CD8-positive, alpha-beta memory T cell (primary cell): ENCODE results near the gene PCAT6. TPM values are rescaled to one million over a fixed set of nuclear protein-coding genes. Genes with fewer than 3 reads are reported as not detected.

ENCODE experiments used
- CTCF ChIA-PET: fragments of 350-600 bp; sonication (Branson Sonifier 250); formaldehyde crosslinking; loops from one replicate; lab custom pipeline; 2021; ENCODE audit warnings: antibody characterized with exemption; lab: Charles Lee
- POLR2A ChIA-PET: fragments of 350-600 bp; sonication (Branson Sonifier 250); formaldehyde crosslinking; loops from one replicate; lab custom pipeline; 2021; ENCODE audit warnings: antibody characterized with exemption; lab: Charles Lee
- DNase-seq, 5 donors: peaks; one replicate each; pipeline versions ENCODE4 v3.0.0 to v3.0.0-alpha.2; 2020 to 2022; ENCODE audit warnings: mixed read lengths in 1 of 5
- H3K27ac ChIP-seq: one replicate; pipeline ENCODE4 v1.7.0; 2013; ENCODE audit warnings: low read depth, mild to moderate bottlenecking, low read length, moderate library complexity
- H3K27me3 ChIP-seq: 2 replicates; pipeline ENCODE4 v1.7.0; 2013; ENCODE audit warnings: low read length, mild to moderate bottlenecking; ENCODE audit not compliant: insufficient read depth, poor library complexity, severe bottlenecking
- H3K36me3 ChIP-seq: 2 replicates; pipeline ENCODE4 v1.7.0; 2013; ENCODE audit warnings: mild to moderate bottlenecking, low read length, moderate library complexity; ENCODE audit not compliant: insufficient read depth
- H3K4me1 ChIP-seq: 2 replicates; pipeline ENCODE4 v1.7.0; 2013; ENCODE audit warnings: mild to moderate bottlenecking, low read length, moderate library complexity; ENCODE audit not compliant: insufficient read depth
- H3K4me3 ChIP-seq: 2 replicates; pipeline ENCODE4 v1.7.0; 2013; ENCODE audit warnings: mild to moderate bottlenecking, low read length
- H3K9me3 ChIP-seq: 2 replicates; pipeline ENCODE4 v1.7.0; 2013; ENCODE audit warnings: mild to moderate bottlenecking, low read length
- H3K27ac Mint-ChIP-seq, 8 donors: one replicate each; pipeline ENCODE4 v1.8.0; 2020 to 2021; ENCODE audit warnings: mixed read lengths in 8 of 8, mild to moderate bottlenecking in 6 of 8, inconsistent platforms in 3 of 8, moderate library complexity in 3 of 8
- H3K27me3 Mint-ChIP-seq, 2 donors: one replicate each; pipeline ENCODE4 v1.8.0; 2020 to 2021; ENCODE audit warnings: mixed read lengths in 2 of 2, mild to moderate bottlenecking in 1 of 2, moderate library complexity in 1 of 2
- H3K36me3 Mint-ChIP-seq, 3 donors: one replicate each; pipeline ENCODE4 v1.8.0; 2020 to 2021; ENCODE audit warnings: mixed read lengths in 3 of 3, inconsistent platforms in 1 of 3, mild to moderate bottlenecking in 1 of 3
- H3K4me1 Mint-ChIP-seq, 3 donors: one replicate each; pipeline ENCODE4 v1.8.0; 2020 to 2021; ENCODE audit warnings: mixed read lengths in 3 of 3, inconsistent platforms in 1 of 3, mild to moderate bottlenecking in 1 of 3
- H3K4me3 Mint-ChIP-seq, 7 donors: one replicate each; pipeline ENCODE4 v1.8.0; 2020 to 2021; ENCODE audit warnings: mixed read lengths in 7 of 7, mild to moderate bottlenecking in 6 of 7, moderate library complexity in 4 of 7, inconsistent platforms in 2 of 7
- H3K9me3 Mint-ChIP-seq, 5 donors: one replicate each; pipeline ENCODE4 v1.8.0; 2020 to 2022; ENCODE audit warnings: mixed read lengths in 5 of 5, mild to moderate bottlenecking in 3 of 5, moderate library complexity in 2 of 5, inconsistent platforms in 1 of 5
- polyA plus RNA-seq: library from polyadenylated mRNA; unstranded; fragments of 300-500 nt; fragmentation: Illumina TruSeq; gene quantifications from one replicate; pipeline ENCODE4 v1.2.3, GENCODE V29; 2021
- total RNA-seq, 2 experiments: library from RNA; stranded (reverse); gene quantifications; one replicate each; pipeline ENCODE4 v1.2.3, GENCODE V29; 2021

The PCAT6 gene
- total and polyA plus RNA-seq, 3 experiments from 2014 or later = 0.51 to 0.56 TPM; not detected in 1

GRCh38 chr1:202809597-202810159 lies 1.1 kb upstream of the PCAT6 start:
- no peaks in the 10 kb centered on the region for H3K27me3 Mint-ChIP-seq
- H3K4me3 ChIP-seq = peak overlapping the region; percentile 73
- ChIA-PET POLR2A (interaction anchor here (1.4 kb wide), 1 partner anchor 79 kb away, joined by 5 read pairs; the partner anchor contains the start of gene RABIF), CTCF (interaction anchor here (1.0 kb wide), 1 partner anchor 44 kb away, joined by 3 read pairs; no protein-coding TSS in a partner anchor)
- H3K9me3 Mint-ChIP-seq = no peaks in the 10 kb centered on the region
- no peaks in the 10 kb centered on the region for H3K36me3 ChIP-seq
- peaks cover 0 to 12% (median 0%) of the 10 kb centered on the region in 3 donors for H3K36me3 Mint-ChIP-seq
- H3K27me3 ChIP-seq = no peaks in the 10 kb centered on the region
- no peak for DNase-seq
- H3K9me3 ChIP-seq = no peaks in the 10 kb centered on the region
- peak overlapping the region in 5 of 8 donors; percentile 18 to 68 (median 49) for H3K27ac Mint-ChIP-seq
- peaks cover 36% of the 10 kb centered on the region for H3K4me1 ChIP-seq
- peak overlapping the region; percentile 47 for H3K27ac ChIP-seq
- H3K4me3 Mint-ChIP-seq = peak overlapping the region; percentile 86 to 97 (median 89)
- peaks cover 35 to 50% (median 49%) of the 10 kb centered on the region in 3 donors for H3K4me1 Mint-ChIP-seq

DNA sequence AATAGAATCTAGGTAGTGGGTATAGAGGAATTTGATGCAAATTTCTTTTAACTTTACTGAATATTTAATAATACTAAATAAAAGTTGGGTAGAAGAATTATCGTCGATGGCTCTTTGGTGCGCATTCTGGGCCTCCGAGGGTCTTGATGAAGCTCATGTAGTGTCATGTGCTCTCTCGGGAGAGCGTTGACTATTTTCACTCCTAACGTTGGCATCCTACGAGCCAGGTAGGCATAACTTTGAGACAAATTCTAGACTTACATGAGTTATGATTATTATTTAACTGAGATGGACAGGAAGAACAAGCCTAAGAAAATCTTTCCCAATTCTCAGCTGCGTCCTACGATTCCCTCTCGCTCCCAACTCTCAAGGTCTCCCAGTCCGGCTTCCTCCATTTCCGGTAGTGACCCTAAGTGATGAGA lies 550 bp upstream of the PCAT6 start:
- H3K27me3 ChIP-seq = no peaks in the 10 kb centered on the region
- H3K27ac ChIP-seq = peak overlapping the region; percentile 69
- H3K36me3 ChIP-seq = no peaks in the 10 kb centered on the region
- peaks cover 36% of the 10 kb centered on the region for H3K4me1 ChIP-seq
- POLR2A ChIA-PET = interaction anchor here (1.4 kb wide), 1 partner anchor 78 kb away, joined by 5 read pairs; the partner anchor contains the start of gene RABIF
- CTCF ChIA-PET = interaction anchor here (1.0 kb wide), 1 partner anchor 43 kb away, joined by 3 read pairs; no protein-coding TSS in a partner anchor
- Mint-ChIP-seq H3K27ac (peak overlapping the region; percentile 18 to 94 (median 87)), H3K36me3 (peaks cover 0 to 12% (median 0%) of the 10 kb centered on the region in 3 donors), H3K4me3 (peak overlapping the region; percentile 74 to 97 (median 86)), H3K4me1 (peaks cover 35 to 46% (median 44%) of the 10 kb centered on the region in 3 donors), H3K9me3 (no peaks in the 10 kb centered on the region), H3K27me3 (no peaks in the 10 kb centered on the region)
- no peaks in the 10 kb centered on the region for H3K9me3 ChIP-seq
- peak overlapping the region; percentile 95 for H3K4me3 ChIP-seq
- DNase-seq = no peak

GRCh38 chr1:202811296-202812175 lies 782 bp downstream of the PCAT6 start:
- Mint-ChIP-seq H3K36me3 (peaks cover 0 to 8% (median 0%) of the 10 kb centered on the region in 3 donors), H3K9me3 (no peaks in the 10 kb centered on the region), H3K4me3 (peak overlapping the region; percentile 74 to 97 (median 86)), H3K27ac (peak overlapping the region in 7 of 8 donors; percentile 18 to 95 (median 83)), H3K27me3 (peaks cover 0 to 3% of the 10 kb centered on the region in 2 donors), H3K4me1 (peaks cover 24 to 32% (median 31%) of the 10 kb centered on the region in 3 donors)
- Histone ChIP-seq H3K27ac (peak overlapping the region; percentile 69), H3K4me3 (peak overlapping the region; percentile 95), H3K27me3 (no peaks in the 10 kb centered on the region), H3K9me3 (no peaks in the 10 kb centered on the region), H3K4me1 (peaks cover 23% of the 10 kb centered on the region), H3K36me3 (no peaks in the 10 kb centered on the region)
- ChIA-PET POLR2A (interaction anchor here (1.4 kb wide), 1 partner anchor 77 kb away, joined by 5 read pairs; the partner anchor contains the start of gene RABIF), CTCF (no interaction called here)
- DNase-seq = peak; percentile 6 to 58 (median 25)

DNA sequence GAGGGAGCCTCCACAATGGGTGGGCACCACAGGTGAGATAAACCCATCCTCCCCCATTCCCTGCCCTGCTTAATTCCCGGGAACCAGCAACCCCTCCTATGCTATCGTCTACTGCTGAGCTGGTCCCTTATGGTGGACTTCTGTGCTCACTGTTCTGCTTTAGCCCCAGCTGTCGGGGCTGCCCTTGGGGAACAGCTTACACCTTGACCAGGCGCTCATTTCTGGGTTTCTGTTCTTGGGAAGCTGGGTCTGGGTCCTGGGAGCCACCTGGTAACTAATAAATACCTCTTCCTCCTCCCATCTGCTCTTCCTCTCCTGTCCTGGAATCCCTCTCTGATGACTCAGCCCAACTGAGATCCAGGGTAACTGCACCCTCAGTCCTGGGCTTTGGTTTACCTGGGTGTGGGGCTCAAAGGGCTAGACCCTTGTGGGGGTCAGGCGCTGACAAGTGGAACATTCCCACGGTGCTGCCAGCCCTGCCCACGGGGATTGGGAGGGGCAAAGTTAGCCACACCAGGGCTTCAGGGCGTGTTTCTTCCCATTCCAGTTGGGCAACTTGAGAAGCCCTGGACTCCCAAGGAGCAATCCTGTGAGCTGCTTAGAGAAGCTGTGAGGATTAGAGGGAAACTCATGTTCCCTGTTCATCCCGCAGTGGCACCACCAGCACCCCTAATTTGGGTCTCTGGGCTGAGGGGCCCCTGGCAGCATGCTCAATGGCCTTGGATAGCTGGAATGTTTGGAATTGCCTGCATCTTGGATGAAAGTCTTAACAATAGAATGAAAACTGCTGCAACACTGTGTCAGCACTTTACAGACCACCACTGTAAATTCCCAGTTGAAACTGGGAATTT lies 1.6 kb downstream of the PCAT6 start:
- Mint-ChIP-seq H3K27me3 (peaks cover 0 to 3% of the 10 kb centered on the region in 2 donors), H3K27ac (peak overlapping the region in 5 of 8 donors; percentile 27 to 55 (median 44)), H3K4me3 (peak overlapping the region; percentile 55 to 97 (median 86)), H3K36me3 (peaks cover 0 to 8% (median 0%) of the 10 kb centered on the region in 3 donors), H3K4me1 (peaks cover 23 to 30% (median 29%) of the 10 kb centered on the region in 3 donors), H3K9me3 (no peaks in the 10 kb centered on the region)
- no peaks in the 10 kb centered on the region for H3K27me3 ChIP-seq
- CTCF ChIA-PET = no interaction called here
- H3K36me3 ChIP-seq = no peaks in the 10 kb centered on the region
- H3K9me3 ChIP-seq = no peaks in the 10 kb centered on the region
- DNase-seq = no peak
- H3K4me1 ChIP-seq = peaks cover 20% of the 10 kb centered on the region
- no peak overlapping the region for H3K27ac ChIP-seq
- POLR2A ChIA-PET = no interaction called here
- peak overlapping the region; percentile 95 for H3K4me3 ChIP-seq

DNA sequence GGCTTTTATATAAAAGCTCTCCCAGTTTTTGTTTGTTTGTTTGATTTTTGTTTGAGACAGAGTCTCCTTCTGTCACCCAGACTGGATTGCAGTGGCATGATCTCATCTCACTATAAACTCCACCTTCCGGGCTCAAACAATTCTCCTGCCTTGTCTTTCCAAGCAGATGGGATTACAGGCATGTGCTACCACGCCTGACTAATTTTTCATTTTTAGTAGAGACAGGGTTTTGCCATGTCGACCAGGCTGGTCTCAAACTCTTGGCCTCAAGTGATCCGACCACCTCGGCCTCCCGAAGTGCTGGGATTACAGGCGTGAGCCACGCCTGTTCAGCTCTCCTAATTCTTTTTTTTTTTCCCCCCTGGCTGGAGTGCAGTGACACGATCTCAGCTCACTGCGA lies 4.4 kb downstream of the PCAT6 start:
- Histone ChIP-seq H3K27ac (no peak overlapping the region), H3K36me3 (no peaks in the 10 kb centered on the region), H3K4me3 (no peak overlapping the region), H3K27me3 (no peaks in the 10 kb centered on the region), H3K4me1 (peaks cover 9% of the 10 kb centered on the region), H3K9me3 (no peaks in the 10 kb centered on the region)
- DNase-seq = no peak
- CTCF ChIA-PET = no interaction called here
- POLR2A ChIA-PET = no interaction called here
- H3K4me3 Mint-ChIP-seq = peak overlapping the region in 1 of 7 donors; percentile 53
- H3K4me1 Mint-ChIP-seq = peaks cover 9 to 12% (median 11%) of the 10 kb centered on the region in 3 donors
- H3K9me3 Mint-ChIP-seq = no peaks in the 10 kb centered on the region
- H3K27ac Mint-ChIP-seq = no peak overlapping the region
- peaks cover 7% of the 10 kb centered on the region in 2 donors for H3K27me3 Mint-ChIP-seq
- peaks cover 0 to 5% (median 0%) of the 10 kb centered on the region in 3 donors for H3K36me3 Mint-ChIP-seq

- peaks cover 10% of the 10 kb centered on the region in 2 donors for H3K27me3 Mint-ChIP-seq
- H3K4me3 Mint-ChIP-seq = no peak overlapping the region
- DNase-seq = no peak
- no peaks in the 10 kb centered on the region for H3K4me1 Mint-ChIP-seq
- H3K27me3 ChIP-seq = no peaks in the 10 kb centered on the region
- no peak overlapping the region for H3K4me3 ChIP-seq
- no peaks in the 10 kb centered on the region for H3K36me3 ChIP-seq
- no peaks in the 10 kb centered on the region for H3K36me3 Mint-ChIP-seq
- CTCF ChIA-PET = no interaction called here
- no peak overlapping the region for H3K27ac ChIP-seq
- H3K27ac Mint-ChIP-seq = peak overlapping the region in 1 of 8 donors; percentile 12
- no peaks in the 10 kb centered on the region for H3K9me3 ChIP-seq
- H3K9me3 Mint-ChIP-seq = no peaks in the 10 kb centered on the region
- POLR2A ChIA-PET = no interaction called here
- no peaks in the 10 kb centered on the region for H3K4me1 ChIP-seq
Observed at GRCh38 chr1:202818819-202819218, 8.1 kb downstream of the PCAT6 start.

DNA sequence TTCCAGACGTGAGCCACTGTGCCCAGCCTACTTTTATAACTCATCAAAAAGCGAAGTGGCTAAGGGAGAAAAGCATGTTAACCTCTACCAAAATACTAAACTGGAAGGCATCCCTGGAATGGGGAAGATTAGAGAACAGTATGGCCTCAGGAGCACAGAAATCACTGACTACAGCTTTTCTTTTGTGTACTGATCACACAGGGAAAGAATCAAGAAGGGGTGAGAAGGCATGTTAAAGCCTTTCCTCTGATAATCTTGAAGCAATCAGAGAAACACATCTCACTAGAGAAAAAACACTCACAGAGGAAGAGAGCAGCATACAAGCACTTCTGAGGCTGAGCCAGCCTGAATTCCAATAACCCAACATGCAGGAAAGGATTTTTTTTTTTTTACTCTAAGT lies 10.7 kb downstream of the PCAT6 start:
- no peak overlapping the region for H3K27ac Mint-ChIP-seq
- H3K27me3 Mint-ChIP-seq = peaks cover 10 to 11% of the 10 kb centered on the region in 2 donors
- H3K36me3 Mint-ChIP-seq = no peaks in the 10 kb centered on the region
- H3K27me3 ChIP-seq = no peaks in the 10 kb centered on the region
- no peak overlapping the region for H3K27ac ChIP-seq
- no peaks in the 10 kb centered on the region for H3K36me3 ChIP-seq
- CTCF ChIA-PET = no interaction called here
- no peaks in the 10 kb centered on the region for H3K4me1 ChIP-seq
- H3K9me3 ChIP-seq = no peaks in the 10 kb centered on the region
- H3K4me3 Mint-ChIP-seq = no peak overlapping the region
- H3K4me3 ChIP-seq = no peak overlapping the region
- no peak for DNase-seq
- no peaks in the 10 kb centered on the region for H3K9me3 Mint-ChIP-seq
- H3K4me1 Mint-ChIP-seq = no peaks in the 10 kb centered on the region
- POLR2A ChIA-PET = no interaction called here
